NCI-H82 treated with DMSO at 0.1 percent for 48 hours (cell line): Measurements from ENCODE around the gene DNAJC24.

ENCODE experiments used
- DNase-seq: peaks from one replicate; lab custom pipeline; 2025; ENCODE audit not compliant: unreplicated experiment; lab: John Stamatoyannopoulos, UW

Gene DNAJC24

GRCh38 chr11:31480930-31481329 lies 111.3 kb downstream of the DNAJC24 start:
- DNase-seq: peak; percentile 50
